NOMO-1 treated with DMSO at 0.1 percent for 48 hours (cell line): ENCODE results near the gene IFT88.

Experiments used
- DNase-seq: peaks from one replicate; lab custom pipeline; 2025; ENCODE audit not compliant: unreplicated experiment; lab: John Stamatoyannopoulos, UW

IFT88 gene

DNA sequence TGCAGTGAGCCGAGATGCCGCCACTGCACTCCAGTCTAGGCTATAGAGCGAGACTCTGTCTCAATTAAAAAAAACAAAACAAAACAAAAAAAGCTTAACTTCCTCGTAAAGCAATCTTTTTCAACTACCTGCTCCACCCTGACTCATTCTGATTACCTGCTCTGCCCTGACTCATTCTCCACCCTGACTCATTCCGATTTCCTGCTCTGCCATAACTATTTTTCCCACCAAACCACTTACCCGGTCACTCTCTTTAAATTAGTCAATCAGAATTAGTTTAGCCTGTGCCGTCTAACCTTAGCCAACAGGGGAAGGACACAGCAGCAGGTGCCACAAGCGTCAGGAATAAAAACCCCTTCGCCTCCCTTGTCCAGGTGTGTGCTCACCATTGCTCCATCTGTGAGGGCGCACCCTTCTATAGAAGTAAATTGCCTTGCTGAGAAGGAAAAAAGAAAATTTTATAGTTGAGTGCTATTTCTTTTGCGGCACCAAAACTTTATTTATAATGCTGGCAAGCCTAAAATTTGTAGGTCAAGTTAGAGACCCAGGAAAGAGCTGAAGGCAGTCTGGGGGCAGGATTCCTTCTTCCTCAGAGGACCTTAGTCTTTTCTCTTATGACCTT lies 1.7 kb upstream of the IFT88 start:
- DNase-seq, result no peak

- DNase-seq, result peak; percentile 77
Observed at GRCh38 chr13:20566468-20566897, 474 bp upstream of the IFT88 start.

- DNase-seq, result no peak
Observed at GRCh38 chr13:20567881-20568528, 1.0 kb downstream of the IFT88 start.

- DNase-seq, result no peak
Observed at GRCh38 chr13:20570517-20570916, 3.6 kb downstream of the IFT88 start.

- no peak for DNase-seq
Observed at GRCh38 chr13:20571676-20572075, 4.7 kb downstream of the IFT88 start.

DNA sequence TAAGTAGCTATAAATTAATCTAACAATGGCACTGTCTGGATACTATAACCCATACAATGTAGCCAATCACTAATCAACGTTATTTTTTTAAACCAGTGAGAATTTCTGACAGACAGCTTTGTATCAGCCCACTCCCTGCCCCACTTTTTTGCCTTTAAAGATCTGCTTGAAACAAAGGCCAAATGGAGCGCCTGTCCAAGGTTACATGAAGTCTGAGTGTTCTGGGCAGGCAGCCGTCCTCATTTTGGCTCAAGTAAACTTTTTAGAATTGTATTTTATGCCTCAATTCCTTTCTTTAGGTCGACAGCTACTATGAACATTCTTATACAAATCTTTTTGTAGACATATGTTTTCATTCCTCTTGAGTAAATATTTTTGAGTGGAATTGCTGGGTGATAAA lies 6.2 kb downstream of the IFT88 start:
- no peak for DNase-seq

GRCh38 chr13:20573636-20574035 lies 6.7 kb downstream of the IFT88 start:
- no peak for DNase-seq

GRCh38 chr13:20579191-20579590 lies 12.2 kb downstream of the IFT88 start:
- no peak for DNase-seq

GRCh38 chr13:20580257-20580656 lies 13.3 kb downstream of the IFT88 start:
- DNase-seq, result no peak

- DNase-seq, result no peak
Observed at GRCh38 chr13:20582026-20582425, 15.1 kb downstream of the IFT88 start.

DNA sequence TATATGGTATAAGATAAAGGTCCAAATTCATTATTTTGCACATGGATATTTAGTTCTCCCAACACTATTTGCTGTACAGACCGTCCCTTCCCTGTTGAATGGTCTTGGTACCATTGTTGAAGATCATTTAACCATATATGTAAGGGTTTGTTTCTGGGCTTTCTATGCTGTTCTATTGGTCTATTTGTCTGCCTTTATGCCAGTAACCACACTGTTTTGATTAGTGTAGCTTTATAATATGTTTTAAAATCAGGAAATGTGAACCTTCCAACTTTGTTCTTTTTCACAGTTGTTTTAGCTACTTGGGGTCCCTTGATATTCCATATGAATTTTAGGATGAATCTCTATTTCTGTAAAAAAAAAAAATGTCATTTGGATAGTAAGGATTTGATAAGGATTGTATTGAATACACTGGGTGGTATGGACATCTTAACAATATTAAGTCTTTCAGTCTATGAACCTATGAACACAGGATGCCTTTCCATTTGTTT lies 16.9 kb downstream of the IFT88 start:
- DNase-seq, result no peak

DNA sequence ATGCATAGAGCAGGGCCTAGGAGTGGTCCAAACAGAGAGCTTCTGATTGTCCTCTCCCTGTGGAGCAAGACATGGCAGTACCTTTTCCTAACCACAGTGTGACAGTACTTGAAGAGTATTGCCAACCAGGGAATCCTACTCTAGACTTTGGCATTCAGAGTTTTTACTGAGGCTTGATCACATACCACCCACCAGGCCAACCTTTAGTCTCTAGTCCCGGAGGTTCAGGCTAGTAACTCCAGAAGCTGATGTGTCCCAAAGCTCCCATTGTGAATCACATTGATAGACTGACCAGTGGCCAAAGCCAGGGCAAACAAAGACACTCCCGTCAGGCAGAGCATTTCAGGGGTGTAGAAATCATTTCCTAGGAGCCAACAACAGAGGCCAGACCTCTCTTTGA lies 18.4 kb downstream of the IFT88 start:
- DNase-seq, result no peak

GRCh38 chr13:20588529-20589110 lies 21.7 kb downstream of the IFT88 start:
- DNase-seq, result no peak

GRCh38 chr13:20590561-20590960 lies 23.6 kb downstream of the IFT88 start:
- no peak for DNase-seq

DNA sequence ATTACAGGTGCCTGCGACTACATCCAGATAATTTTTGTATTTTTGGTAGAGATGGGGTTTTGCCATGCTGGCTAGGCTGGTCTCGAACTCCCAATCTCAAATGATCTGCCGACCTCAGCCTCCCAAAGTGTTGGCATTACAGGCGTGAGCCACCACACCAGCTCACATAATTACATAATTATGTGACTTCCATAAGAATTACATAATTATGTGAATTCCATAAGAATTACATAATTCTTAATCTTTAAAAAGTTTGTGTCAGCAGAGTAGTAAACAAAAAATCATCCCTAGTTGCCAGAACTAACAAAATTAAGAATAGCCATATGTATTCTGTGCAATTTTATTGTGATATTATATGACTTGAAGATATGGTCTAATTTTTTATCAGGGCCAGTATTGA lies 25.6 kb downstream of the IFT88 start:
- DNase-seq, result no peak

DNA sequence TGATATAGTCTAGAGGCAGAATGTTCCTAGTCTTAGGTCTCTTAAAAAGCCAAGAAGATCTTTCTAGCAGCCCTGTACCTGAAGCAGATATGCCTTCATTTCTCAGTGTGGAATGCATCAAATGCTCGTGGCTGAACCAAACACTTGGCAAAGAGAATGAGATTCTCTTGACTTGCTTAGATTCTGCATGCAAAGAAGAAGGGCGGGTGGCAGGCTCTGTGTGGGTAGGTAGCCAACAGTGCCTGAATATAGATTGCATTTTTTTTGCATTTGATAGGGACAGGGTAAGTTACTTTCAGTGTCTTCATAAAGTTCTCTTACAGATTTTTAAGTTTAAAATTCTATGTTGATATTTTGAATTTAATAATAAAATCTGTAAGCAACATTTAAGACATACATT lies 27.3 kb downstream of the IFT88 start:
- no peak for DNase-seq

DNA sequence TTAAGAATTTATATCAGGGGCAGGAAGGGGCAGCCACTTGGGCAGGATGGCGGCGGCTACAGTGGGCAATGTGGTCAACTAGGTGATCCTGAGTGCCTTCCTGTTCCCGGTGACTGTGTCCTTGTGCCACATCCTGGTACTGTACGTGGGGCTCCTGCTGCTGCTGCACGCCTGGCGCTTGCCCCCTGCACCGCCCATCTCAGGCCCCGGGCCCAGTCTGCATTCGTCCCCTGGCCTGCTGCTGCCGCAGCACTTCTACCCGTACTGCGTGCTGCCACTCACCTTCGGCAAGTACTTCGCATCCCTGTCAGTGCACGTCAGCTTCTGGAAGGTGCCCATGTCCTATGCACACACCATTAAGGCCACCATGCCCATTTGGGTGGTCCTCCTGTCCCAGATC lies 40.1 kb downstream of the IFT88 start:
- no peak for DNase-seq

DNA sequence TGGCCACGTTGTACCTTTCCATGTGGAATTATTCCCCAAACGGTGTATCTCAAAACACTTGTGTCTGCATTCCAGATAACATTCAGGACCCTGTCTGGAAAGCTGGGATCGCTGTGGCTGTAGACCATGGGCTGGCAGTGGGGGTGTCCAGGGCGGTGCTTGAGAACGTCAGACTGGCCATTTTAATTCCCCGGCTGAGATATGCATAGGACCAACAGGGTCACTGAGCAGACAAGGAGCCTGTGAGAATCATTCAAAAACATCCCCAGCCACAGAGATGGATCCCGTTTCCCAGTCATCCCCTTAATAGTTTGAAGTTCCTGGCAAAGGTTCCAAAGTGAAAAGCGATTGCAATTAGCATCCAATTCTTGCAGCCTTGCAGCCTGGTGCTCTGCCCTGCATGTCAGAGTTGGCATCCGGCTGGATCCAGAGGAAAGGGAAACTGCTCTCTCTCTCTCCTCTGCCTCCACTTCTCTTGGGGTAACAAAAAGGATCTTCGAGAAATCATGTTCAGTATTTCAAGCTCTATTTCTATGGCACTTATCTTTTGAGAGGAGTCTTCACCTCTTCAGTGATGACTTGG lies 41.6 kb downstream of the IFT88 start:
- no peak for DNase-seq

DNA sequence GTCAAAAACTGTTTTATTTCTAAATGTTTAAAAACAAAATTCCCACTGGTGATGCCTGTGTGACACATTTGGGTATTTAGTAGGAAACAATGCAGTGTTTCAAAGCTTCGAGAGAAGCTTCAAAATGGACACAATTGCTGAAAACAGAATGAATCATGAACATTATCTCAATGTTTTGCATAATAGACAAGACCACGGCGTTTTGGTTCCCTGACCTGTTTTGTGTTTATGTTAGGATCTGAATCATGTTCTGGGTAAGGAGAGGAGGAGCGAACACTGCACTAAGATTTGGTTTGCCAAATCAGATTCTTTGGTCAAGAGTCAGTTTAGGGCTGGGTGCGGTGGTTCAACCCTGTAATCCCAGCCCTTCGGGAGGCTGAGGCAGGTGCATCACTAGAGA lies 42.2 kb downstream of the IFT88 start:
- DNase-seq, result no peak

- no peak for DNase-seq
Observed at GRCh38 chr13:20610006-20610405, 43.0 kb downstream of the IFT88 start.

- no peak for DNase-seq
Observed at GRCh38 chr13:20616059-20616797, 49.3 kb downstream of the IFT88 start.
